Activated CD4-positive, alpha-beta T cell treated with anti-CD3 and anti-CD28 coated beads, Interleukin-2, amount 50 U/mL, for 1 hour (primary cell): ENCODE data around the gene PRDX5.

Experiments used
- DNase-seq: peaks from one replicate; pipeline ENCODE4 v3.0.0-alpha.2; 2020

PRDX5 gene

DNA sequence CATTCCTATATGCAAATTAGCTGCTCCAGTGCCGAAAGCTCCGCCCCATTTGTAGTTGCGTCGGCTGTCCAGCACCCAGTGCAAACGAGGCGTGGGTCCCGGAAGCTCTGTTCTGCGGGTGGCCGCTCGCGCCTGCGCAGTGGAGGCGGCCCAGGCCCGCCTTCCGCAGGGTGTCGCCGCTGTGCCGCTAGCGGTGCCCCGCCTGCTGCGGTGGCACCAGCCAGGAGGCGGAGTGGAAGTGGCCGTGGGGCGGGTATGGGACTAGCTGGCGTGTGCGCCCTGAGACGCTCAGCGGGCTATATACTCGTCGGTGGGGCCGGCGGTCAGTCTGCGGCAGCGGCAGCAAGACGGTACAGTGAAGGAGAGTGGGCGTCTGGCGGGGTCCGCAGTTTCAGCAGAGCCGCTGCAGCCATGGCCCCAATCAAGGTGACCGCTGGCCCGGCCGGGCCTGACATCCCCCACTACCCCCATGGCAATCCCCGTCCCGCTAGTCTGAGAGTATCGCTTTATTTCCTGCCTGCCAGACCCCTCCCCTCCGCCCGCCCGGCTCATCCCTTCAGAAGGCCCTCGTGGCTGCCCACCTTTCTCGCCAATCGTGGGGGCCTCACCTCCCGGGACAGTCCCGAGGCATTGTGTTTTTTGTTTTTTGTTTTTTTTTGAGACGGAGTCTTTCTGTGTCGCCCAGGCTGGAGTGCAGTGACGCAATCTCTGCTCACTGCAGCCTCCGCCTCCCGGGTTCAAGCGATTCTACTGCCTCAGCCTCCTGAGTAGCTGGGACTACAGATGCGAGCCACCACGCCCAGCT, at the start of gene PRDX5:
TSS of gene PRDX5 (plus strand) at position 161 of the 805 bp plus-strand sequence. CDS start at position 256, 95 bp downstream.
- peak; percentile 92 for DNase-seq

DNA sequence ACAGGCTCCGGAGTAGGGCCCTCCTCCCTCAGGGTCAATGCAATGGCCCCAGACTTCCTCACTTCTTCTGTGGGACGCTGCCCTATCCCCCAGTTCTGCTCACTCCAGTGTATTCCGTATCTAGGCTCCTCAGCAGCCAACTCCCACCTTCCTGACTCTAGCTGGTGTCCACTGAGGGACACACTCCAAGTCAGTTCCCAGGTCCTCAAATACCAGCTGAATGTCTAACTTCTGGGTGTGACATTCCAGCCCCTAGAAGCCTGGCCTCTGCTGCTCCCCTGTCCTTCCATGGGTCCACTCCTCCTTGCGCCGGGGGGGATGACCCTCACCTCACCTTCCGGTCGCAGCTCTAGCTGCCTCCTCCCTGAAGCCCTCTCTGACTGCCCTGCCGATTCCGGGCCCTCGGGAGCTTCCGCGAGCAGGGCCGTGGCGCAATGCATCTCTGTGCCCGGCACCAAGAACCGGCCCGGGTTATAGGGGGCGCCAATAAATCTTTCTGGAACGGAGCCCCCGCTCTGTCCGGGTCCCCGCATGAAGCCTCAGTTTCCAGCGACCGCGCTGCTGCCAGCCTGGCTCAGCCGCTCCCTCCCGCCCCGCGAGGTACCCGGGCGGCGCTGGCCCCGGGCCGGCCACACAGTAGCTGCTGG, 48.9 kb upstream of the PRDX5 start:
- no peak for DNase-seq

DNA sequence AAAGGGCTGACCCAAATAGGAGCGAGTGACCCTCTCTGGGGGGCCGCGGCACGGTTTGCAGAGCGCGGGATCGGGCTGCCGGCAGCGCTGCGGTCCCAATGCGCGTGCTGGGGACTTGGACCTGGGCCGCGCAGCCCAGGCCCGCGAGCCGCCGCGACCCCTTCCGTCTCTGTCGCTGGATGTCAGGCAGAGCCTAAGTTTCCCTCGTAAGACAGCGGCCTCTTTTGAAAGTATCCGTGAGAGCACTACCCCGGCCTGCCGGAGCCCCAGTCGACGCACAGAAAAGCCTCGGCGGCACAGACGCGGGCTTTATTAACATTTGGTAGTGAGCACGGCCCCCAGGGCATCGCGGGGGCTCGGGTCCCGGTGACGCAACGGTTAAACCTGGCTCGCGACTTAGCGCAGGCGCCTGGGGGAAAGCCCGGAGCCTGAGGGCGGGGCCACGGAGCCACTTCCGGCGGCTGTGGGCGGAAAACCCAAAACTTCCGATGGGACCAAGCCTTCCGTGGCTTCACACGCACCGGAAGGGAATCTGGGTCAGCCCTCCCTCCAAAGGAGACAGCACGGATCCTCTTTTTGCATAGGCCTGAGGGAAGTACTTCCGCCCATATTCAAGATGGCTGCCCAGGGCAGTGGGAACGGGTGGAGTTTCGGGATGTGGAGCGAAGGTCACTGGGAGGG, 48.2 kb upstream of the PRDX5 start:
- peak; percentile 96 for DNase-seq

DNA sequence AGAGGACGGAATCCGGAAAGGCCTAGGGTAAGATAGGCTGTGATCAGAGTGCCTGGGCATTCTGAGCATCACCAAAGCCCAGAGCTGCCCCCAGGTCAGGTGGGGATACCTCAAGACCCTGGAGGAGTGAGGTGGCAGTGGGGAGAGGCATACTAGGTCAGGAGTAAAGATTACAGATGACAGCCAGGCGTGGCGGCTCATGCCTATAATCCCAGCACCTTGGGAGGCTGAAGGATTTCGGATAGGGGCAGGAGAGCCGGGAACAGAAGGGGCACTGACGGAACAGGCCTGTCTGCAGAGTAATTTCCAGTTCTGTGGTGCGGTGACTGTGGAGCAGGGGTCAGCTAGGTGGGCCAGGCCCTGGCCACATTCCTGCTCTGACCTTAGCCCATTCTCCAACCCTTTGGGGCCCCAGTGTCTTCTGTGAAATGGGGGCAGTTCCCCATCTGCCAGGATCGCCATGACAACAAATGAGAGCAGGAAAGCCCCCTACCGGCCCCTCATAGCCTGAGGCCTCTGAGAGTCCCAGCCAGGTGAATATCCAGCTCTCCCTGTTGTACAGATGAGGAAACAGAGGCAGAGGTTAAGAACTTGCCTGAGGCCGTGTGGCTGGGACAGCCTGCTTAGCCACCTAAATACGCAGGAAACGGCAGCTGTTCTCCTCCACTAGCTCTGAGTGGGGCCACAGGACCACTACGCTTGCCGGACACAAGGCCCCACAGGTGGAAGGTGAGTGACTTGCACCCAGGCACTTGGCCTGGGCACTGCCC, 42.7 kb upstream of the PRDX5 start:
- DNase-seq: no peak

DNA sequence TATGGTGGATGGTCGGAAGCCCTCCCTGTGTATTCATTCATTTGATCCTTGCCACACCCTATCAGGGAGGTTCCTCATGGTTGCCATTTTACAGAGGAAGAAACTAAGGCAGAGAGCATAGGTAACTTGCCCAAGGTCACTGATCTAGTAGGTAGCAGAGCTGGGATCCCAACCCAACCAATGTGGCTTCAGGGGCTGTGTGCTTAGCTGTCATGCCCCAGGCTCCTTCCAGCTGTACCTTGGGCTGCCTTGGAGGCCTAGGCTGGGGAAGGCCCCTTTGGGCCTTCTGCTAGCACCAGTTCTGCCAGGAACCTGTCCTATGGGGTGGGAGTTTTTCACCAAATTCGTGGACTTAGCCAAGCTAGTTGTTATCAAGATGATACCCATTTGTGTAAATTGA, 42.1 kb upstream of the PRDX5 start:
- no peak for DNase-seq

DNA sequence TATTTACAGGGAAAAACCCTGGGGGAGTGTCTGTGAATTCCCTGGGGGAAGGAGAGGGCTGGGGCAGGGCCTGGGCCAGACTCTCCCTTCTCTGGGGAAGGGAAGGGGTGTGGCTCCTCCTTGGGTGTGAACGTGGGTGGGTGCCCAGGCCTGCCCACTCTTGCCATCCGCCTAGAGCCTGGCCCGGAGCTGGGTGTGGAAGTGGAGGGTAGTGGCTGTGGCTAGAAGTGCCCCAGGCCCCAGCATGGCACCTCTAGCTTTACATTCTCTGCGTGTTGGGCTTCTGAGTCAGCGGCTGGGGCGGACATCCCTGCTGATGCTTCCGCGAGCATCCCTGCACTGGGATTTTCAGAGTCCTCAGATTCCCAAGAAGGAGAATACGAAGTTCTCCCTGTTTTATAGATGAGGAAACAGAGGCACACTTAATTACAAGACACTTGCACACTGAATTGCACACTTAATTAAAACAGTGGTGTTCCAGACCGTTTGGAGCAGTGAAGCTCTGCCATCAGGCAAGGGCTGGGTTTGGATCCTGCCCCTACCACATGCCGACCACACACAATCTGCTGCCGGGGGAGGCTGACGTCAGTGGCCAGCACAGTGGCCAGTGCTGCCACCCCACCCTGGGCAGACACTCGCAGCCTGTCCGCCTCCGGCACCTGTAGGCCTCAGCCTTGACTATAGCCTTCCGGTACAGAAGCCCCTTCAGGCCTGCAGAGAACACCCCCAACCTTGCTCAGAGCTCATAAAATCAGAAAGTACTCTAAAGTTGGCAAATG, 41.1 kb upstream of the PRDX5 start:
- no peak for DNase-seq

DNA sequence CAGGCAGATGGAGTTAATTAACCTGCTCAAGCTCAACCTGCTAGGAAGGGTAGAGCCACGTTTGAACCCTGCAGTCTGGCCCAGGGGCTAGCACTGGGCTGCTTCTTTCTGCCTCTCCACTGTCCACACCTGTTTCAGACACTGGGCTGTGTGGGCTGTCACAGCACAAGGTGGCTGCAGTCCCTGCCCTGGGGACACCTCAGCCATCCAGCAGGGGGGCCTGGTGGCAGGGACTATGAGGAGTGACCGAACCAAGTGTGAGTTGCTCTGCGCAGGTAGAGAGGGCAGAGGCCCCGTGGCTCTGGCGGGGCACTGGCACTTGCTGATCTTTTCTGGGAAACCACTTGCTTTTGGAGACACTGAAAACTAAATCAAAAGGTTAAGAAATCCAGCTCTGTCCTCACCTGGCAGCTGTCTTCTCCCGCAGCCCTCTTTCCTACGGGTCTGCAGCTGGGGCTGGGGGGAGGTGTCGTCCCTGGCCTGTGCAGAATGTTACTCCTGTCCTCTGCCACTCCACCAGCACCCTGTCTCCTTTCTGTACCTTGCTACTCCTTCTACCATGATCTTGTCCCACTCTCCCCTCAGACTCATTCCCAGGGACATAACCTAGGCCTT, 39.2 kb upstream of the PRDX5 start:
- DNase-seq: no peak

DNA sequence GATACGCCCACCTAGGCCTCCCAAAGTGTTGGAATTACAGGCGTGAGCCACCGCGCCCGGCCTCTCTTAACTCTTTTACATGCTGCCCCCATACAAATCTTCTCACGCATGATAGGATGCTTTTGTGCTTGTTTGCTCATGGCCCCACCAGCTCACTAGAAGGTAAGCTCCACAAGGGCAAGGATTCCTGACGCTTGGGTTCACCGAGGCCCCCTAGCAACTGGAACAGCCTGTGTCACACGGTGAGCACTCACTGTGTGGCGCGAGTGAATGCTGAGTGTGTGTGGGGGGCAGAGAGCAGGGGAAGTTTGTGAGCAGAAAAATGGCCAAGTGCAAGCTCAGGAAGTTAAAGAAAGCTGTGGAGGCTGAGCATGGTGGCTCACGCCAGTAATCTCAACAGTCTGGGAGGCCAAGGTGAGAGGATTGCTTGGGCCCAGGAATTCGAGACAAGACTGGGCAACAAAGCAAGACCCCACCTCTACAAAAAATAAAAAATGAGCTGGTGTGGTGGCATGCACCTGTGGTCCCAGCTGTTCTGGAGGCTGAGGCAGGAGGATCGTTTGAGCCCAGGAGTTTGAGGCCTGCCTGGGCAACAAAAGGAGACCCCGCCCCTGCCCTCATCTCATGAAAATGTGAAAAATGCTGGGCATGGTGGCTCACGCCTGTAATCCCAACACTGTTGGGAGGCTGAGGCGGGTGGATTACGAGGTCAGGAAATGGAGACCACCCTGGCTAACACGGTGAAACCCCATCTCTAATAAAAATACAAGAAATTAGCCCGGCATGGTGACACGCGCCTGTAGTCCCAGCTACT, 35.8 kb upstream of the PRDX5 start:
- DNase-seq: no peak

DNA sequence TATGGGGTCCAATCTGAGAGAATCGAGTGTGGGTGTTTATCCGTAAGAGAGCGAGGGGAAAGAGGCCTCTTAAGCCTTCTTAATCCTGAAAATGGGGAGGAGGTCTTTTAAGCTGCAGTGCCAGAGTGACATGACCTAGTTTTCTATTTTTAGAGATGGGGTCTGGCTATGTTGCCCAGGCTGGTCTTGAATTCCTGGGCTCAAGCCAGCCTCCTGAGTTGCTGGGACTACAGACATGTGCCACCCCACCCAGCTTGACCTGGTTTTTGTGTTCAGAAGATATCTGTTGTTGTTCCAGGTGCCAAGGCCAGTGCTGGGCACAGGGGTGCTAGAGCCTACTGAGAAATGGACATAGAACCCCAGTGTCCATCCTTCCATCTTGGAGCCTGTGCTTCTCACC, 34.8 kb upstream of the PRDX5 start:
- no peak for DNase-seq

DNA sequence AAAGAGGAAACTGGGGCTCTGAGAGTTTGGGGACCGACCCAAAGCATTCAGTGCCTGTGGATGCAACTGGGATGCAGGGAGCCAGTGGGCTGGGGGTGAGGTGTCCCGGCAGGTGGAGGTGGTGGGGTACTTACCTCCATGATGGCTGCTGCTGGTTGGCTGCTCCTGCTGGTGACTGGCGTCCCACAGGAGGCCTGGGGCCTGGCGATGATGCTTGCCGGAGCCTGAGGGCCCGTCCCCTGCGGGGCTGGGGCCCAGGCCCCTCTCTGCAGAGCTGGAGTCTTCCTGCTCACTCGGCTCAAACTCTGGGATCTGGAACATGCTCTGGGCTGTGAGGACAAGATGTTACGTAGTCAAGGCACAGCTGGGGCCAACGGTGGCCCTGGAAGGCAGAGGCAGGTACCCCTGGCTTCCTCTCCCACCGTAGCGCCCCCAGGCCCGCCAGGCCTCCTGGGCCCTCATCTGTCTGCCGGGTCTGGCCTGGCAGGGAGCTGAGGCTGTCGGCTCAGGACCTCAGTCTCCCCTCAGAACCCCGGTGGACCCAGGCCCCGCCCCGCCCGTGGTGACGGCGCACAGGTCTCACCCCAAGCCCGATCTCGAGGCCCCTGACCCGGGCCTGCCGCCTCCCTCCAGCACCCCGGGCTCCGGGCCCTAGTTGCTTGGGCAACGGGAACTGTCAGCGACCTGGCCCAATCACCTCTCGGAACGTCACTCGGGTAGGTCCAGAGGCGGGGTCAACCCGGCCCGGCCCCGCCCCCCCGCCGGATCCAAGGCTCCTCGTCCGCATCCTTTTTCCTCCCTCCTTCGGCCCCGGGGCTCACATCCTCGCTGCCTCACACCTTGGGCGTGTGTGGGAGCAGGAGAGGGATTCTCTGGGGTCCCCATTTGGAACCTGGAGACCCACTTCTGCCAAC, 33.6 kb upstream of the PRDX5 start, which contains the start of gene BAD:
TSS of gene BAD (minus strand) at position 618 of the 914 bp plus-strand sequence. CDS start at position 321, 297 bp downstream.
- peak; percentile 90 for DNase-seq

DNA sequence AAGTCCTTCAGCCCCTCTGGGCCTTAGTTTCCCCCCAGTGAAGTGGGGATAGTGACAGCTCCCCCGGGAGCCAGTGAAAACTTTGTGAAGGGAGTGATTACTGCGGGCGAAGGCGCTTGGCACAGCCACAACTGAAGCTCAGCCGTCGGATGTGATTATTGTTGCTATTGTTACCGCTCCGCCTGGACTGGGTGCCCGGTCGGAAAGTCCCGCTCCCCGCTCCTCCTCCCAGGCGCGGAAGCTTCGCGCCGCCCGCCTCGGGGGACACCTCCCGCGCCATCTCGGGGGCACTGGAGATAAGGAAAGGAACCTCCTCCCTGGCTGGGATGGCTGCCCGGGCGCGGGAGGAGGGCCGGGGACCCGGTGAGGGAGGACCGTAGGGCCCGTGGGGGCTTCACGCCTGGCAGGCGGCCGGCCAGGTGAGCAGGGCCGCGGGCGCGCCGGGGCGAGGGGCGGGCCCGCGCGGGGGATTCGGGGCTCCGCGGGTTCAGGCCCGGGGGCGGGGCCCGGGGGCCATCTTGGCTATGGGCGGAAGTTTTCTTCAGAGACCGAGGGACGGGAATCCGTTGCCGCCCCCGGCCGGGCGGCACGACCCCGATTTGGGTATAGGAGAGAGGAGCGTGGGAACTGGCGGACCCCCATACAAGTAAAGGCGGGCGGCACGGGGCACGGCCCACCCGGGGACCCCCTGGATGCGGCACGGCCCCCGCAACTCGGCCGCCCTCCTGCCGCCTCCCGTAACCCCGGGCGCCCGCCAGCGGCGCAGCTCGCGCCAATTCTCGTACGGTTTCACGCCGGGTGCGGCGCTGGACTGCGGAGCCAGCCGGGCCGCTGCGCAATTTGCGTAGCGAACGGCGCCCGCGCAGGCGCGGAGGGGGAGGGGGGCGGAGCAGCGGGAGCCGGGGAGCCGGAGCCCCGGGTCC, 32.7 kb upstream of the PRDX5 start, which contains the start of gene GPR137:
TSS of gene GPR137 (plus strand) at position 887 of the 923 bp plus-strand sequence. CDS start 677 bp downstream, outside the sequence.
- DNase-seq: peak; percentile 90

DNA sequence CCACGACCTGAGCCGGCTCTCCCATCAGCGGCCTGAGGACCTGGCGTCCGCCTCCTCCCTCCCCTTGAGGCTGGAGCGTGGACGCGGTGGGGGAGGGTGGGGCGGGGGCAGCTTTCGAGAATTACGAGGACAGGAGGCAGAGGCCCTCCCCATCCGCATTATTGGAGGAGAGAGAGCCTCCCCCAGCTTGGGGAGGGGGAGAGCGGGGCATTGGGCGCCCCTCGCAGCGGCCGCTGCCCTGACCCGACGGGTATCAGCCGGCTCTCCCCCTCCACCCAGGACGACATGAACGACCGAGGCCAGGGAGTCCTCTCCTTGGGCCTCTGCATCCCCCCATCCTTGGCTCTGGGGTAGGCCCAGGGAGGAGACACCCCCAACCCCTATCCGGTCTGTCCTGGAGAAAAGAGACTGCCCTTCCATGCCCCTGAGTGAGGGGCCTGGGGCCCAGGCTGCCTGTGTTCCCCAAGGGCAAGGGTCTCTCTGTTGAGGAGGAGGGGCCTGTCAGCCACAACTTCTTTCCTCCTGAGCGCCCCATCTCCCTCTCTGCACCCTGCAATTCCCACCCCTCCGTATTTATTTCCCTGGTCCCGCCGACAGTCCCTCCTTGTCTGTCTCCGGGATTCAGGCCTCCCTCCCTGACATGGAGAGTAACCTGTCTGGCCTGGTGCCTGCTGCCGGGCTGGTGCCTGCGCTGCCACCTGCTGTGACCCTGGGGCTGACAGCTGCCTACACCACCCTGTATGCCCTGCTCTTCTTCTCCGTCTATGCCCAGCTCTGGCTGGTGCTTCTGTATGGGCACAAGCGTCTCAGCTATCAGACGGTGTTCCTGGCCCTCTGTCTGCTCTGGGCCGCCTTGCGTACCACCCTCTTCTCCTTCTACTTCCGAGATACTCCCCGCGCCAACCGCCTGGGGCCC, 31.8 kb upstream of the PRDX5 start:
- DNase-seq: no peak

DNA sequence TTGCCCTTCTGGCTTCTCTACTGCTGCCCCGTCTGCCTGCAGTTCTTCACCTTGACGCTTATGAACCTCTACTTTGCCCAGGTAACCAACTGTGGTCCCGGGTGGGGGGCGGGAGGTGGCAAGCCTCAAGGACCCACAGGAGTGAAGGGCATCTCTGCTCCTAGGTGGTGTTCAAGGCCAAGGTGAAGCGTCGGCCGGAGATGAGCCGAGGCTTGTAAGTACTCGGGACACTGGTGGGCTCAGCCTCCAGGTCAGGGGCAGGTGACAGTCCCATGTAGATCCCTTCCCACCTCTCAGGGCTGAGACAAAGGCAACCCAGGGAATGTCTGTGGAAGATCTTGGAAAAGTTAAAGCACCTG, 31.1 kb upstream of the PRDX5 start:
- DNase-seq: no peak

DNA sequence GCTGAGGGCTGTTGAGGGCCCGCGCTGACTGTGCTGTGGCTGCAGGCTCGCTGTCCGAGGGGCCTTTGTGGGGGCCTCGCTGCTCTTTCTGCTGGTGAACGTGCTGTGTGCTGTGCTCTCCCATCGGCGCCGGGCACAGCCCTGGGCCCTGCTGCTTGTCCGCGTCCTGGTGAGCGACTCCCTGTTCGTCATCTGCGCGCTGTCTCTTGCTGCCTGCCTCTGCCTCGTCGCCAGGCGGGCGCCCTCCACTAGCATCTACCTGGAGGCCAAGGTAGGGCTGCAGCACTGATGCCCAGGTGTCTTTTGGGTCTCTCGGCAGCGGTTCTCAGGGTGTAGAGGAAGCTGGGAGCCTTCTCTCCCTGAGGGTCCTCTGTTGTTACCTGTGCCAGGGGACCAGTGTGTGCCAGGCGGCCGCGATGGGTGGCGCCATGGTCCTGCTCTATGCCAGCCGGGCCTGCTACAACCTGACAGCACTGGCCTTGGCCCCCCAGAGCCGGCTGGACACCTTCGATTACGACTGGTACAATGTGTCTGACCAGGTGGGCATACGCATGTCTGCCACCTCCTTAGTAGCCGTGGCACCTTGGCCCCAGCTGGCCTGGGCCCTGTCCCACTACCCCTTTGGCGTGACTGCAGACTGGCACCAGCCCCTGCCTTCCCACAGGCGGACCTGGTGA, 30.1 kb upstream of the PRDX5 start:
- DNase-seq: no peak

DNA sequence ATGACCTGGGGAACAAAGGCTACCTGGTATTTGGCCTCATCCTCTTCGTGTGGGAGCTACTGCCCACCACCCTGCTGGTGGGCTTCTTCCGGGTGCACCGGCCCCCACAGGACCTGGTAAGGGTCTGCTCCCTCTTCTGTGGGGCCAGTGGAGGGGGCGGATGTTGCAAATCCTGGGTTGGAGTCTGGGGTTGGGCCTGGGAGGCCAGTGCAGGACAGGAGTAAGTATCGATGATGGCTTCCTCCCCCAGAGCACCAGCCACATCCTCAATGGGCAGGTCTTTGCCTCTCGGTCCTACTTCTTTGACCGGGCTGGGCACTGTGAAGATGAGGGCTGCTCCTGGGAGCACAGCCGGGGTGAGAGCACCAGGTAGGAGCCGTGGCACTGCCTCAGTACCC, 29.6 kb upstream of the PRDX5 start:
- no peak for DNase-seq

DNA sequence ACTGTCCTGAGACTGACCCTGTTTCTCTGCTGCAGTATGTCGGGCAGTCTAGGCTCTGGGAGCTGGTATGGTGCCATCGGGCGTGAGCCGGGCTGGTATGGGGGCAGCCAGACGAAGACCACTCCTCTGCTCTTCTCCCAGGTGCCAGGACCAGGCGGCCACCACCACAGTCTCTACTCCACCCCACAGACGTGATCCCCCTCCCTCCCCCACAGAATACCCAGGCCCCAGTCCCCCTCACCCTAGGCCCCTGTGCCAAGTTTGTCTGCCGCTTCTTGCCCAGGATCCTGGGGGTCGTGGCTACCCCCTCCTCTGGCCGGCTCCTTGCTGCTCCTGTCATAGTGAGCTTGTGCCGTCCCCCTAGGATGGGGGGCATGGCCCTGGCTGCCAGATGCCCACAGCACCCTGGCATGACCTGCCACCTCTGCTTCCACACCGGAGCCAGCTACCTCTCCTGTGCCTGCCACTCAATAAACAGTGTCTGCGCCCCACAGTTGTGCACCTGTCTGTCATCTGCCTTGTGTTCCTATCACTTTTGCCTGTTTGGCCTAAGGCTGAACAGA, 28.8 kb upstream of the PRDX5 start:
- DNase-seq: no peak
